GM21381 (cell line): ENCODE measurements around the gene SIVA1.

Source experiments
- ATAC-seq: cut with Tn5 transposase; IDR thresholded peaks from one replicate; pipeline ENCODE4 v1.9.1; 2021; ENCODE audit warnings: mild to moderate bottlenecking, moderate library complexity; ENCODE audit not compliant: unreplicated experiment

The SIVA1 gene

DNA sequence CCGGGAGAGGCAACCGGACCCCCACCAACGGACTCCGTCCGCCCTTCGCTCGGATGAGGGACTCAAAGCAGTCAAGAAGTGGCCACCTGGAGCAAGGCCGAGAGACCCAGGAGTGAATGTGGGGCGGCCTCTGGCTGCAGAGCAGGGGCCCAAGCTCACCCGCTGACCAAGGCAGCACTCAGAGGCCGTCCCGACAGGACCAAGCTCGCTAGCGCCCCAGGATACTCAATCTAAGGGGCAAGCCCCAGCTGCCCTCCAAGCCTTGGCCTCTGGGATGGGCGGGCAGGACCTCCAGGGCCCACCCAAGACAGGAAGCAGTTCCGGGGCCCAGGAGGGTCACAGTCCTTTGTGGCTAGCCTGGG lies 41.7 kb downstream of the SIVA1 start:
- ATAC-seq: peak; percentile 2

DNA sequence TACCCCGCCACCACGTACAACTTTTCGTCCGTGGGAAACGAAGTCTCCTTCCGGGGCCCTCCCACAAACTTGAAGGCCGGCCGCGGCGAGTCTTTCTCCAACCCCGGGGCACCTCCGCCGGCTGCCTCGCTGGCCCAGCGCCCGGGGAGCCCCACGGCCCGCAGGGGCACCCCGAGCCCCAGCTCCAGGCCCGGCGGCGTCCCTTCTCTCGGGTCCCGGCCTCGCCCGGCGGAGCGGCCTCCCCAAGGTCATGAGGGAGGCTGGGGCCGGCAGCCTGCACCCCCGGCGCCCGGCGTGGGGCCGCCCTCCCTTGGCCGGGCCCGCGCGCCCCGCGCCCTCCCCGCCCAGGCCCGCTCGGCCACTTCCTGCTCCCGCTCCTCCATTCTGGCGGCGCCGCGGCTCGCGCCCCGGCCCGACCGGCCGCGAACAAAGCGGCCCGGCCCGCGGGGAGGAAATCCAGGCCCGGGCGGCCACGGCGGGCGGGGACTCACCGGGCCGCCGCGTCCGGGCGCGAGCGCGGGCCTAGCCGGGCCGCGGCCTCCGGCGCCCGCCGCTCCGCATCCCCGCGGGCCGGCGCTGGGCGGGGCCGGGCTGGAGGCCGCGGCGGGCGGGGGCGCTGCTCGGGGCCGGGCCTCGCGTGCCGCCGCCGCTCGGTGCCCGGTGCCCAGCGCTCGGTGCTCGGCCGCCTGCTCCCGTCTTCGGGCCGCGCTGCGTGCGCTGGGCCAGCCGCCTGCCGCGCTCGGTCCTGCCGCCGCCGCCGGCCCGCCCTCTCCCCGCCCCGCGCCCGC lies 42.2 kb downstream of the SIVA1 start, which contains the start of gene AKT1:
AKT1 (minus strand) TSS at position 756 of the 788 bp plus-strand sequence. CDS start 3,105 bp downstream, outside the sequence.
- ATAC-seq: peak; percentile 43

DNA sequence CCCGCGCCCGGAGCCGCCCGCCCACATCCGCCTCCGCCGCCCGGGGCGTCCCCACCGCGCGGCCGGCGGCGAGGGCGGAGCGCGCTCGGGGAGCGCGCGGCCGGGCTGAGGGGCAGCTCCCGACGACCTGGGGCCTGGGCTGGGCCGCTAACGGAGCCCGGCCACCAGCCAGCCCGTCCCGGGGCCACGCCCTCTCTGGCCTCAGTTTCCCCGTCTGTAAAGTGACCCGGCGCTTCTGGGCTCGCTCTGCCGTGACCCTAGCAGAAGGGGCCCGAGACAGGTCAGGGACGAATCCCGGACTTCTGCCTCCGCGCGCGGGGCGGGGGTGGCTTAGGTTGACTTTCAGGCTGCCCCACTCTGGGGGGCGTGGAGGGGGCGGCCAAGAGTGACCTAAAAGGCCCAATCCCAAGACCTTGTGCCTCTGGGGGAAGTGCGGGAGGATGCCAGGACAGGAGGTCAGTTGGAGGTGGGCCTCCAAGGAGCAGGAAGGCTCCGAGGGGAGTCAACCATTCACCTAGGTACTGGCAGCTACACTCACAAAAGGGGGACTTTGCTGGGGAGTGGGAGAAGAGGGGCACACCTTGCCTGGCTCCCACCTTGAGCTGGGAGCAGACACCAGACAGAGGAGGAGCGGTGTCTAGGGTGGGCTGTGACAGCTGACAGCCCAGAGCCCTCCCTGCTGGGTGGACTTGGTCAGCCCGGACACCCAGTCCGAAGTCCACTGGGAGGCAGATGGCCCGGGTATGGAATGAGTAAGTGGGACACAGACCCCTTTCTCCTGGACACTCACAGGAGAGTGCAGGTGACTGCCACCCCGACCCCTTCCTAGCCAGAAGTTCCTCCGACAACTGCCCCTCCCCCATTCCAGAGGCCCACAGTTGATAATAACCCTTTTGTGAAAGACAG lies 43.1 kb downstream of the SIVA1 start:
- peak; percentile 29 for ATAC-seq

DNA sequence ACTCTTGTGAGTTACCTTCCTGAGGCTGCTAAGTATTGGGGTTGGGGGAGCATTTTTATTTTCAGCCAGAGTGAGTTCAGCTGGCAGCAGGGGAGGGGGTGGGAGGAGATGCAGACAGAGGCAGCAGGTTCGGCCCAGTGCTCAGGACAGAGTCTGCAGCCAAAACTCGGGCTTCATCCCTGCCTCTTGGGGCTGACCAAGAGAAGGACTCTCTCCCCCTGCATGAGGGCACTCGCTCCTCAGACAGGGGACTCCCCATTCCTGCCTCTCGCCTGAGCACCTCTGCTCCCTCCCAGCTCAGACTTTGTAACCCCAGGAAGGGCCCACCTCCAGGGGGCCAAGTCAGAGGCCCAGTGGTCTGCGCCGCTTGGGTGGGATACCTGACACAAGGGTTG lies 43.7 kb downstream of the SIVA1 start:
- no peak for ATAC-seq

DNA sequence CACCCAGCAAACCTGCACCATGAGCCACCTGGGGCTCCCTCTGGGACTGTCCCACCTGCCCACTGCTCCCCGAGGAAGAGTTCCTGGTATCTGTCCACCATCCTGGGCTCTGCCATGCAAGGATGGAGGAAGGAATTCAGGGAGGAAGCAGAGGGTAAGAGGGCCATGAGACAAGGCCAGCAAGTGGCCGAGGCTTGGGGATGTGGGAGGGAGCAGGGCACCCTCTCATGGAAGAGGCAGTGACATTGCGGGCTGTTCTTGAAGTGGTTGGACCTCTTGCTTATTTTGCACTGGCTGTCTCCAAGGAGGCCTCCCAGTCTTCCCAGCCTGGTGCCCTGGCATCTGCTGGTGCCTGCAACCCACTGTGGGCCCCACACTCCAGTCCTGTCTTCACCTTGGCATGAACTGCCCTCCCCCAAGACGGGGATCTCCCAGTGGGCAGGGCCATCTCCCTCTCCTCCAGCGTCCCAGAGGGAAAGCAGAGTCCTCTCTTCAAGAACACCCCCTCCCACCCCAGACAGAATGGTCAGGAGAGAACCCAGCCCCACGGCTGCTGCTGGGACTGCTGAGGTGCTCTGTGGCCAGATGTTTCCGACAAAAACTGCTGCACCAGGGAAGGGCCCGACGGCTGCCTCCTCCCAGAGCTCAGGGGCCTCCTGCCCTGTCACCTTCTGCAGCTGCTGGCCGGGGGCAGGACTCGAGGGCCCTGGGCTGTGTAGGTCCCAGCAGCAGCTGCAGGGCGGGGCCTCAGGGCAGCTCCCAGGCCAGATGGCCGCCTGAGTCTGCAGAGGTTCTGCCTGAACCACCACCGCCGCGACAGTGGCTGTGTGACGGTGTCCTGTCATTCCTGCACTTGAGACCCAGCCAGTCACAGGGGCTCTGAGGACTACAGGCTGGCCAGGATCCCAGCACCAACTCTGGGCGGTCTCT lies 44.4 kb downstream of the SIVA1 start:
- no peak for ATAC-seq

DNA sequence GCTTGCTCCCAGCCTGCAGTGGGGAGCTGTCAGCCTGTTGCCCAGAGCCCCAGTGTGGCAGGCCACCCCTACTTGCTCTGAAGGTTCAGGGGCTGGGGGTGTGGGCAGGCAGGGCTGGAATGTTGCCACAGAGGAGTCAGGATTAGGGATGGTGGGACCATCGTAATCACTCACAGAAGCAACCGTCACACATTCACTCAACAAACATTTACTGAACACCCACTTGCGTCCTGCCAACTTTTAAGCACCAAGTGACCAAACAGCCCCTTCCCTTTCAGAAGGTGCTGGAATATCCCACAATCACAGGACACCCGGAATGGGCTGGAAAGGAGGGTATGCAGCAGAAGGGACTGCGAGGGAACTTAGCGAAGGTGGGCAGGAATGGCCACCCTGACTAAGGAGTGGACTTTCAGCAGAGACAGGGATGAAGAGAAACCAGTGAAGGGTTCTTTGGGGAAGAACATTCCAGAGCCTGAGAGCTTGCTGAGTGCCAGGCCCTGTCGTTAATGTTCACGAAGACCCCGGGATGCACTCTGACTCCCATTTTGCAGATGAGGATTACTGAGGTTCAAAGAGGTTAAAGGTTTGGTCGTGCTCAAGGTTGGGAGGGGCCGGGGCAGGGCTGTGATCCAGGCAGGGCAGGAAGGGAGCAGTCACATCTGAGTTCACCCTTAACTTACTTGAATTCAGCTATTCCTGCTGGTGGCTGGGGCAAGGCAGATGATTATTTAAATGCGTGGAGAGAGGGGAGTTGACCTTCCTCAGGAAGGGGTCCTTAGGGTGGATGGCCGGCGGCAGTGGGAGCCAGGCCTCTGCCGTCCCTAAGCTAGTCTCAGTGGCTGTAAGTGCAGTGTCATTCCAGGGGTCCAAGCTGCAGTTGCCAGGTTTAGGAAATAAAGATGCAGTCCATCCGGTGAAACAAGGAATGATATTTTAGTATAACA lies 45.6 kb downstream of the SIVA1 start:
- no peak for ATAC-seq

DNA sequence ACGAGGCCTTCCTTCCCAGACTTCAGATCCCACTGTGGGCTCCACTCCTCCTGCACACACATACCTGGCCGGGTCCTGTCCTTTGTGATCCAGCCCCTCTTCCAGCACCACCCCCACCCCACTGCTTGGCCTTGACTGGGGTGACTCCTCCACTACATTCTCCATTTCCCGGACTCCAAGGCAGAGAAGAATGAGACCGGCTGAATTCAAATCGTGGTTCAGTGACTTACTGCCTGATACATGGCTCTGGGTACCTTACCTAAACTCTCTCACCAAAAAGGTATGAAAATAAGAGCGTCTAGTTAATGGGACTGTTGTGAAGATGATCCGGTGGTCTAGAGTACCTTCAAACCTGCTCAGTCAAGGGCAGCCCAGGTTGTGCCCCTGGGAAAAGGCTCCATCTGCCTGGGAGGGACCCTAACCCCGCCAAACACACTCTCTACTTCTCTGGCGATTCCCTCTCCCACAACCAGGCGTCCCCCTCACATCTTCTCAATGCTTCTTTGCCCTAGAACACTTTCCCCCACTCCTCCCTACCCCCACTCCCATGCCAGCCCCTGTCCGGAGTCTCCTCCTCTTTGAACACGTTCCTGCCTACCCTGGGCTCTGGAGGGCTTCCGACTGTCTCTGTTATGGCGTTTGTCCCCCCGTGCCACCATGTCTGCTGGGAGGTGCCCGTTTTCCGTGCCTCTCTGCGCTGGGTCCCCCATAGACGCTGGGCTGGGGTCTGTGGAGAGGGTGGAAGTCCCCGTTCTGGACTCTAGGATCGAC lies 46.5 kb downstream of the SIVA1 start:
- ATAC-seq: no peak

DNA sequence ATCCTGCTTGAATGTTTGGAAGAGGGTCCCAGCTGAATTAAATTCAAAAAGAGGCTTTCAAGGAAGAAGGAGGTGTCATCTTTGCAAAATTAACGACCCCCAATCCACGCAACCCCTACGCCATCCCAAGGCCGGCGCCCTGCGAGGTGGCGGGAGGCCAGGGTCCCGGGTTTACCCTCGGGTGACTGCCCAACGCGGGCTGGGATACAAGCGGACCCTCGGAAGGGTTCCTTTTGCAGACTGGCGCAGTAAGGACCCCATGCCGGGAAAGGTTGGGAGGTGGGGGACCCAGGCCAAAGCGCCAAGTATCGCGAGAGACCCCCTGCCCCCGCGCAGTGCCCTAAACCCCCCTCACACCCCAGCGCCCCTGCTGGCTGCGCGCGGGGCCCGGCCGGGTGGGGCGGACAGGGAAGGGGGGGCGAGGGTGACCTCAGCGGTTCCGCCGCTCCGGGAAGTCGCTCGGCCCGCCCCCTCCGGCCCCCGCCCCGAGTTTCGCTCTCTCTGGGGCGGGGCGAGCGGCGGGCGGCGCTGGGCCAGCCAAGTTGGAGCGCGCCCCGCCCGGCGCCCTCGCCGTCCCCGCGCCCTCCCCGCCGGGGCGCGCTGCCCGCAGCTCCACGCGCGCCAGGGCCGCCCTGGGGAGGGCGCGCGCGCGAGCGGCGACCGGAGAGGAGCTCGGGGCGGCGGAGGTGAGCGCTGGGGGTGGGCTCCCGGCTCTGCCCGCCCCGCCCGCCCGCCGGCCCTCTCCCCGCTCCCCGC lies 47.2 kb downstream of the SIVA1 start:
- ATAC-seq: peak; percentile 69

DNA sequence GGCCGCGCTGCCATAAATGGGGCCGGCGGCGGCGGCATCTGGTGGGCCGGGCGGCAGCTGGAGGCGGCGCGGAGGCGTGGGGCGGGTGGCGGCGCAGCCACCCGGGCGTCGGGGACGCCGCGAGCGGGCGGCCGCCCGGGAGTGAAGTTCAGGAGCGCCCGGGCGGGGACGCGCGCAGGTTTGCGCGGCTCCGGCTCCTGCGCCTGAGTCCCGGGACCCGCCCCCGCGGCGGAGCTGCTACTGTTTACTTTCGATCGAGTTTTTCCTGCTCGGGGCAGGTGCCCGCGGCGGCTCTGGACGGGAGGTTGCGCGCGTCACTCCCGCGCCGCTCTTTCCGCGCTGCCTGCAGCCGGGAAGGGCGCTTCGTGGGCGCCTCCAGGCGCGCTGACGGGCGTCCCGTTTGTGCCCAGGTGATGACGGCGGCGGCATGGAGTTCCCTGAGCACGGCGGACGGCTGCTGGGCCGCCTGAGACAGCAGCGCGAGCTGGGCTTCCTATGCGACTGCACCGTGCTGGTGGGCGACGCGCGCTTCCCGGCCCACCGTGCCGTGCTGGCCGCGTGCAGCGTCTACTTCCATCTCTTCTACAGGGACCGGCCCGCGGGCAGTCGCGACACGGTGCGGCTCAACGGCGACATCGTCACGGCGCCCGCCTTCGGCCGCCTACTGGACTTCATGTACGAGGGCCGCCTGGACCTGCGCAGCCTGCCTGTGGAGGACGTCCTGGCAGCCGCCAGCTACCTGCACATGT lies 48.0 kb downstream of the SIVA1 start, which contains the start of gene ZBTB42:
ZBTB42 (plus strand) TSS at position 331 of the 749 bp plus-strand sequence; CDS start at position 428, 97 bp downstream.
- ATAC-seq: peak; percentile 34

DNA sequence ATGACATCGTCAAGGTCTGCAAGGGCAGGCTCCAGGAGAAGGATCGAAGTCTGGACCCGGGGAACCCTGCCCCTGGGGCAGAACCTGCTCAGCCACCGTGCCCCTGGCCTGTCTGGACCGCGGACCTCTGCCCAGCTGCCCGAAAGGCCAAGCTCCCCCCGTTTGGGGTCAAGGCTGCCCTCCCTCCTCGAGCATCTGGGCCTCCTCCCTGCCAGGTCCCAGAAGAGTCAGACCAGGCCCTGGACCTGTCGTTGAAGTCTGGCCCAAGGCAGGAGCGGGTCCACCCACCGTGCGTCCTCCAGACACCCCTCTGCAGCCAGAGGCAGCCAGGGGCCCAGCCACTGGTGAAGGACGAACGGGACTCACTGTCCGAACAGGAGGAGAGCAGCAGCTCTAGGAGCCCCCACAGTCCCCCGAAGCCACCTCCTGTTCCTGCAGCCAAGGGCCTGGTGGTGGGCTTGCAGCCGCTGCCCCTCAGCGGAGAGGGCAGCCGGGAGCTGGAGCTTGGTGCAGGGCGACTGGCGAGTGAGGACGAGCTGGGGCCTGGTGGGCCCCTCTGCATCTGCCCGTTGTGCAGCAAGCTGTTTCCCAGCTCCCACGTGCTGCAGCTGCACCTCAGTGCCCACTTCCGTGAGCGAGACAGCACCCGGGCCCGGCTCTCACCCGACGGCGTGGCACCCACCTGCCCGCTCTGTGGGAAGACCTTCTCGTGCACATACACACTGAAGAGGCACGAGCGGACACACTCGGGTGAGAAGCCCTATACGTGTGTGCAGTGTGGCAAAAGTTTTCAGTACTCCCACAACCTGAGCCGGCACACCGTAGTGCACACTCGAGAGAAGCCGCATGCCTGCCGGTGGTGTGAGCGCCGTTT lies 48.8 kb downstream of the SIVA1 start:
- no peak for ATAC-seq

DNA sequence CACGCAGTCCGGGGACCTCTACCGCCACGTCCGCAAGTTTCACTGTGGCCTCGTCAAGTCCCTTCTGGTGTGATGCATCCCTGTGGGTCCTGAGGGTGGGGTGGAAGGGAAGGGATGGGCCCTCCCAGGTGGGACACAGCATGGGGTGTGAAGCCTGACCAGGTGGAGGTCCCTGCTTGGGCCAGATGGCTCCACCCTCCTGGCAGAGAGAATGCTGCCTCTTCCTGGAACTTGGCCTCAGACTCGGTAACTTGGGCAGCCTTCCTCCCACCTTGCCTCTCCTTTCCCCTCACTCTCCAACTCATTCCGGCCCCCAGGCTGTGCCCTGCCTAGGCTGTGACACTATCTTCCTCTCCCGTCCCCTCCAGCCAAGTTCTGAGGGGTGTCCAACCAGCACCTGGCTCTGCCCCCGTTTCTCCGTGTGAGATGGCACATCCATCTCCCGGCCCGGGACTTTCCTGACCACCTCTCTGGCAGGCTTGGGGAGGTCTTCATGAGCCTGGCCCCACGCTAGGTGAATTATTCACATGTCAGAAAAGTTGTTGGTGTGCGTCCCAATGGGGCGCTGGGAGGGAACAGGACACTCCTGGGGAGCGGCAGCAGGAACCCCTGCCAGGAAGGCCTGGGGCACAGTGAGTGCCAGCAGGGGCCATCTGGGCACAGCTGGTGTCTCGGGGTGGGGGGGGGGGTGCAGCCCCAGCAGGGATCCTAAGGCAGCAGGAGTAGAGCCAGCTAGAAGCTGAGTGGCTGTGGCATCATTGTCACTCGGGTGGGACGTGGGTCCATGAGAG lies 49.6 kb downstream of the SIVA1 start:
- ATAC-seq: no peak

DNA sequence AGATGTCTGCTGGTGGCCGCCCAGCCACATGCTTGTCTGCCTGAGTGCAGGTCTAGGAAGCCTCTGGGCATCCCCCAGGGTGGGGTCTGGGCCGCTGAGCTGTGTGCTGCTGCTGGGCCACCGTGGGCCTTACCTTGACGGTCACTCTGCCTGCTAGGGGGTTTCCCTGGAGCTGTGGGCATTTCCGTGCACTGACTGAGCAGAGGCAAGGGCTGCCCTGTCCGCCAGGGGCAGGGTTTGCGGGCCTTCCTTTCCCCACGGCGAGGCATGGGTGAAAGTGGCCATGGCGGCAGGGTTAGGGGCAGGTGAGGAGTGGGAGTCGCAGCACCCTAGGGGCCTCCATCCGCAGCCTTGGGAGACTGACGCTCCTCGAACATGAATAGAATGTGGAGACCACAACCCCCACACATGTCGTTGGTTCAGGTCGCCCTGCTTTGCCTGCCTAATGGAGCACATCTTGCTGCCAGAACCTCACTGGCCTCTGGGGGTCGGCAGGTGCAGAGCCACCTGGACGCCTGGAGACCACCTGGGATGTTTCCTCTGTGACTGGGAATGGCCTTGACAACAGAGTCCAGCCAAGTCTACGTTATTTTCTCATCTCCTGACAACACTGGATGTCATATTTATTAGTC lies 50.4 kb downstream of the SIVA1 start:
- no peak for ATAC-seq

DNA sequence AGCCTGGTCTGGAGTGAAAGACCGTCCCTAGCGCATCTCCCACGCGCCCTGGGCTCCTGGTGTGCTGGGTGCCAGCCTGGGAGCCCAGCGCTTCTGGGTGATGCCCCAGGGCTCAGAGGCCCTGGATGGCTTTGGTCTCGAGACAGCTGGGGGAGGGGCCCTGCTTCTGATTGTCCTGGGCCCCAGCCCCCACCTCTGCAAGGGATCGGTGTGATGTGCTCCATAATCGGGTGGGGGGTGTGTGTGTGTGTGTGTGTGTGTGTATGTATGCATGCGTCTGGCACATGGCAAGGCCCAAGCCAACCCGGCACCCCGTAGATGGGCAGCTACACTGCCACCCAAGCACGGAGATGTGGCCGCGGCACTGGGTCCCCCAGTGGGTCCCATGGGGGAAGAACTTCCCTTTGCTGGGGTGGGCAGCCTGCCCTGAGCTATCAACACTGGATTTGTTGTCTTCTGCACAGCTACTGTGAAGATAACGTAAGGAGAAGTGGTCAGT lies 51.0 kb downstream of the SIVA1 start:
- ATAC-seq: no peak

DNA sequence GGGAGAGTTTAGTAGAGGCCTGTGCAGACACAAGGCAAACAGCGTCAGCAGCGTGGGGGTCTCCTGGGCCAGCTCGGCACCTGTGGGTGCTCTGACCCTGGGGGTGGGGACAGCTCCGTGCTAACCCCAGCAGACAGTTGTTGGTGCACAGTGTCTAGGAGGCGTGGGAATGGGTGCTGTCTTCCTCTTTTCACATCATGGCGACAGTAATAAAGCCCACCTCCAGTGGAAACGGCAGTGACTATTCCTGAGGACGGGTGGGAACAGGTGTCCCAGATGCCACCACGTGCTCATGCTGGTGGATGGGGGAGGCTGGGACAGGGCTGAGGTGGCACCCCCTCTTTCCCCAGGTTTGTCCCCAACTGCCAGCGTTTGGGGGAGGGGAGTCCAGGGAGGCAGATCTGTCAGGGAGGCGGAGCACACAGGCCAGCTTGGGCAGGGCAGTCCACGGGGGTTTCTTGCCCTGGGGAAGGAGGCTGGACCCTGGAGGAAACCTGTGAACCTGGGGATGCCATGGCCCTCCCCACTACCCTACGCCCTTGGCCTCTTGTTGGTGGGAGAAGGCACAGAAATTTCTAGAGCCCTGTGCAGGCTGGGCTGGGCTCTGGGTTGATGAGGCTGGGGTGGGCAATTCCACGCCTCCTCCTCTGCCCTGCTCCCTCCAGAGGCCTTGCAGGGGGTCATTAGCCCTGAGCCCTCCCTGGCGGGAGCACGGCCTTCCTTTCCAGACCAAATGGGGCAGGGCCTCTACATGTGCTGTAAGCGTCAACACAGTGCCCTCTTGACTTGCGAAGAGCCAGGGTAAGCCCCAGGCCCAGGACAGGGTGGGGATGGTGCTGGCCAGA lies 51.8 kb downstream of the SIVA1 start:
- no peak for ATAC-seq
